HG03064 (cell line): Measurements from ENCODE around the gene PCYOX1L.

Source experiments
- ATAC-seq: cut with Tn5 transposase; IDR thresholded peaks from one replicate; pipeline ENCODE4 v1.9.1; 2021; ENCODE audit warnings: low read depth; ENCODE audit not compliant: unreplicated experiment

Gene PCYOX1L

GRCh38 chr5:149405550-149406202, 47.8 kb downstream of the PCYOX1L start:
- ATAC-seq = no peak

GRCh38 chr5:149406203-149406978, 48.5 kb downstream of the PCYOX1L start:
- no peak for ATAC-seq

GRCh38 chr5:149406979-149407306, 49.1 kb downstream of the PCYOX1L start:
- no peak for ATAC-seq

- ATAC-seq = no peak
Measured at GRCh38 chr5:149407323-149408251, 49.7 kb downstream of the PCYOX1L start.

- no peak for ATAC-seq
Measured at GRCh38 chr5:149408252-149409099, 50.6 kb downstream of the PCYOX1L start.

- ATAC-seq = no peak
Measured at GRCh38 chr5:149409268-149409948, 51.6 kb downstream of the PCYOX1L start.

- no peak for ATAC-seq
Measured at GRCh38 chr5:149410071-149410470, 52.2 kb downstream of the PCYOX1L start.

- no peak for ATAC-seq
Measured at GRCh38 chr5:149410721-149411432, 53.0 kb downstream of the PCYOX1L start.

GRCh38 chr5:149411738-149412519, 54.1 kb downstream of the PCYOX1L start:
- ATAC-seq = no peak

GRCh38 chr5:149412783-149413476, 55.1 kb downstream of the PCYOX1L start:
- ATAC-seq = no peak

GRCh38 chr5:149413477-149414210, 55.8 kb downstream of the PCYOX1L start:
- no peak for ATAC-seq

- ATAC-seq = no peak
Measured at GRCh38 chr5:149414405-149415065, 56.7 kb downstream of the PCYOX1L start.

GRCh38 chr5:149415066-149415967, 57.5 kb downstream of the PCYOX1L start:
- no peak for ATAC-seq

GRCh38 chr5:149416987-149417710, 59.3 kb downstream of the PCYOX1L start:
- no peak for ATAC-seq
